Testis (tissue), 3 donors: Measurements from ENCODE around the gene KLRF2. TPM values are rescaled to one million over a fixed set of nuclear protein-coding genes. Genes with fewer than 3 reads are reported as not detected.

Experiments used
- DNase-seq: peaks from one replicate; pipeline ENCODE4 v3.0.0-alpha.2; 2019
- H3K27ac ChIP-seq, 2 donors: fragments of 200-600 bp; sonication (generic); one replicate each; pipeline ENCODE4 v1.5.1; 2019
- H3K27me3 ChIP-seq: fragments of 200-600 bp; sonication (generic); one replicate; pipeline ENCODE4 v1.5.1; 2019
- H3K36me3 ChIP-seq: fragments of 200-600 bp; sonication (generic); one replicate; pipeline ENCODE4 v1.5.1; 2017; ENCODE audit warnings: low read depth; ENCODE audit errors: missing control alignments
- H3K4me1 ChIP-seq: fragments of 200-600 bp; sonication (generic); one replicate; pipeline ENCODE4 v1.5.1; 2019
- H3K4me3 ChIP-seq, 2 donors: fragments of 200-600 bp; sonication (generic); one replicate each; pipeline ENCODE4 v1.5.1; 2017 to 2019
- H3K9me3 ChIP-seq: fragments of 200-600 bp; sonication (generic); one replicate; pipeline ENCODE4 v1.5.1; 2017
- POLR2A ChIP-seq: fragments of 450-650 bp; IDR thresholded peaks from one replicate; pipeline ENCODE4 v1.6.1; 2017; ENCODE audit warnings: antibody characterized with exemption, mild to moderate bottlenecking, moderate library complexity
- WGBS, 2 donors: methylation state at CpG; one replicate each; pipeline ENCODE4 v1.1.5; 2018; 5-methylcytosine and 5-hydroxymethylcytosine counted together
- intact Hi-C: fragments of 100-400 bp; cut with DNase I; formaldehyde crosslinking; loops from one replicate; pipeline ENCODE4 v1.15.1; 2023; ENCODE audit warnings: low total_unique reads
- polyA plus RNA-seq: library from polyadenylated mRNA; stranded (reverse); fragments of 350-450 nt; fragmentation: Illumina TruSeq; extraction: RNeasy Lipid Tissue Mini Kit (QIAGEN cat#74804); gene quantifications from one replicate; pipeline ENCODE4 v1.2.3, GENCODE V29; 2014; ENCODE audit warnings: low read depth, low replicate concordance; ENCODE audit not compliant: insufficient read depth
- total RNA-seq, 2 donors: library from RNA; depleted of rRNA; stranded (reverse); fragments of >200 nt; gene quantifications; one replicate each; pipeline ENCODE4 v1.2.3, GENCODE V29; 2016
- TF ChIP-seq, protein P1 (sequence below), 3 experiments: fragments of 450-650 bp in 2 of 3; fragments of 200-600 bp in 1 of 3; sonication (generic) in 1 of 3; IDR thresholded peaks; one replicate each; pipeline ENCODE4 v1.5.1; 2016 to 2019; ENCODE audit warnings: antibody characterized with exemption in 3 of 3, mild to moderate bottlenecking in 2 of 3, moderate library complexity in 1 of 3

Gene KLRF2
- total and polyA plus RNA-seq, 3 donors from 2014 or later: 0.79 TPM; not detected in 2

DNA sequence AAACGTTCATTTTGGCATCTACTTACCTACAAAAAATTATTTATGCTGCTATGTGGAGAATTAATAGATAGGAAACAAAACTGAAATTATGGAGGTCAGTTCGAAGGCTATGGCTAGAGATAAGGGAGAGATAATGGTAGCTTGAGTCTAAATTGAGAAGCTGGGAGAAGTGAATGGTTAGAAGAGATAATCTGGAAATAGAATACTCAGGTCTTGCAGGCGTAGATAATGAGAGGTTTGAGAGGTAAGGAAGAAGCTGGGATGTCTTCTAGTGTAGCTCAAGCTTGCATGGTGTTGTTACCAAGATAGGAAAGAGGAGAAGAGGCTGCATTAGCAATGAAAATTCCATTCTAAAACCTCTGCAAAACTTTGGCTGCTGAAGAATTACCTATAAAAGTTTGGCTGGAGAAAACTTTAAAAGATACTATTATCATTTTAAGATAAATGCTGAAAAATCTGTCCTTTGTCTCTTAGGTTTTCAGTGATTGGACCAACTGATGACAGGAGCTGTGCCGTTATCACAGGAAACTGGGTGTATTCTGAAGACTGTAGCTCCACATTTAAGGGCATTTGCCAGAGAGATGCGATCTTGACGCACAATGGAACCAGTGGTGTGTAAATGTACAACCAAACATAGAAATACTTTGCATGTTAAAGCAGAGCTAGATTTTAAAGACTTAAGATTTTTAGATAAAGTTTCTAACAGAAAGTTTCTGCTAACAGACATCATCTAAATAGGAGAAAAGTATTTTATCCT, 14.1 kb downstream of the KLRF2 start:
- no peak for DNase-seq
- intact Hi-C loops: no loop called here
- 73% methylated on average over 6 of the region's 6 CpGs for WGBS, 2 donors
- no peak overlapping the region for H3K27ac ChIP-seq
- H3K4me3 ChIP-seq: no peak overlapping the region
- H3K4me1 ChIP-seq: no peaks in the 10 kb centered on the region
- no peaks in the 10 kb centered on the region for H3K27me3 ChIP-seq
- no peaks in the 10 kb centered on the region for H3K36me3 ChIP-seq
- no peak for TF ChIP-seq POLR2A
- TF ChIP-seq, protein P1, sequence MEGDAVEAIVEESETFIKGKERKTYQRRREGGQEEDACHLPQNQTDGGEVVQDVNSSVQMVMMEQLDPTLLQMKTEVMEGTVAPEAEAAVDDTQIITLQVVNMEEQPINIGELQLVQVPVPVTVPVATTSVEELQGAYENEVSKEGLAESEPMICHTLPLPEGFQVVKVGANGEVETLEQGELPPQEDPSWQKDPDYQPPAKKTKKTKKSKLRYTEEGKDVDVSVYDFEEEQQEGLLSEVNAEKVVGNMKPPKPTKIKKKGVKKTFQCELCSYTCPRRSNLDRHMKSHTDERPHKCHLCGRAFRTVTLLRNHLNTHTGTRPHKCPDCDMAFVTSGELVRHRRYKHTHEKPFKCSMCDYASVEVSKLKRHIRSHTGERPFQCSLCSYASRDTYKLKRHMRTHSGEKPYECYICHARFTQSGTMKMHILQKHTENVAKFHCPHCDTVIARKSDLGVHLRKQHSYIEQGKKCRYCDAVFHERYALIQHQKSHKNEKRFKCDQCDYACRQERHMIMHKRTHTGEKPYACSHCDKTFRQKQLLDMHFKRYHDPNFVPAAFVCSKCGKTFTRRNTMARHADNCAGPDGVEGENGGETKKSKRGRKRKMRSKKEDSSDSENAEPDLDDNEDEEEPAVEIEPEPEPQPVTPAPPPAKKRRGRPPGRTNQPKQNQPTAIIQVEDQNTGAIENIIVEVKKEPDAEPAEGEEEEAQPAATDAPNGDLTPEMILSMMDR (IDR thresholded peaks at IDR 0.05): no peak
- no peaks in the 10 kb centered on the region for H3K9me3 ChIP-seq

DNA sequence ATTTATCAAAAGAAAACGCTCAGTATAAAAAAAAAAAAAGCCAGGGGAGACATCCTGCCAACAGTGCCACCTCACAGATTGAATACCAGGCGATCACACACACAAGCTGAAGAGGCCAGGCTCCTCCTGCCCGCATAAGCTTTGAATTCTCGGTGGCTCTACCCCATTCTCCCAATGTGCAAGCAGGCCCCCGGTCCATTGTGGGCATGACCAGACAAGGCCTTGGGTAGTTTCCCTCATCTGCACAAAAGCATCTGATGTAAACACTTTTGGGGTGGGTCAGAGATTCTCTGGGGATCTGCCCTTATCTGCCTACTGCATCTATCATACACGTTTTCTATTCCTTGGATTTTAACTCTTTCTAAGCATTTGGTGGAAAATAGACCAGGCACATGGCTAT, 16.2 kb downstream of the KLRF2 start:
- DNase-seq: no peak
- TF ChIP-seq, protein P1 (IDR thresholded peaks at IDR 0.05): no peak
- TF ChIP-seq POLR2A: no peak
- intact Hi-C loops: no loop called here
- no peak overlapping the region for H3K27ac ChIP-seq
- H3K9me3 ChIP-seq: no peaks in the 10 kb centered on the region
- no peaks in the 10 kb centered on the region for H3K36me3 ChIP-seq
- H3K4me1 ChIP-seq: no peaks in the 10 kb centered on the region
- WGBS, 2 donors: 81 to 83% methylated on average over 6 of the region's 6 CpGs
- no peak overlapping the region for H3K4me3 ChIP-seq
- no peaks in the 10 kb centered on the region for H3K27me3 ChIP-seq

DNA sequence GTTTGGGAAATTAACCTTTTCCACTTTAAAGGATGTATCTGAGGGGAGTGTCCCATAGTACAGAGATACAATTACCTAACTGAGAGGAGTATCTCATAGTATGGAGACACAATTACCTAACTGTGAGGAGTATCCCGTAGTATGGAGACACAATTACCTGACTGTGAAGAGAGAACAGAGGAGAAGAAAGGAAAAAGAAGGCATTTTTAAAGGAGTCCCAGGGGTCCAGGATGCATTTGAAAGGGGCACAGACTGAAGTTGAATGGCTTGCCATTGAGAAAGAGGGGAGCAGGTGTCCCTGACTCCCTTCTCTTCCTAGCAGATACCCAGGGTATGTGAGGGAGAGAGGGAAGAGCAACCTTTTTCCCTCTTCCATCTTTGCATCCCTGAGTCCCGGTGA, 17.9 kb downstream of the KLRF2 start:
- 76 to 78% methylated on average over 2 of the region's 2 CpGs for WGBS, 2 donors
- TF ChIP-seq POLR2A: no peak
- no peak overlapping the region for H3K27ac ChIP-seq
- no peaks in the 10 kb centered on the region for H3K36me3 ChIP-seq
- no peaks in the 10 kb centered on the region for H3K9me3 ChIP-seq
- no peaks in the 10 kb centered on the region for H3K4me1 ChIP-seq
- H3K4me3 ChIP-seq: no peak overlapping the region
- no peak for DNase-seq
- intact Hi-C loops: no loop called here
- H3K27me3 ChIP-seq: no peaks in the 10 kb centered on the region

DNA sequence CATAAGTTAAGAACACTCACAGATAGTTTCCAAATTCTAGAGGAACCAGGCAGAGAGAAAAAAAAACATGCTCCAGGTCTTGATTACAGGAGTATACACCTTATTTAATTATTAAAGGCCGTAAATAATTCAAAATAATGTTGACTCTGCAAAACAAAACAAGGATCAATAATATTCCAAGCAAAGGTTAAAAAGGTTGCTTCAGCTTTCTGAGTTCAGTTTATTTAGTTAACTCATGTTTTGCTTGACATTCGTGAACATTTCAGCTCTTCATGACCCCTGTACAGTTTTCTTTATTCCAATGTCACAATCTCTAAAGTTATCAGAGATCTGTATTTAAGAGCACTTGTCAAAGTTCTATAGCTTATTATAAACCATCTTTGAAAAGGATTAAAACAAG, 19.6 kb downstream of the KLRF2 start:
- no peaks in the 10 kb centered on the region for H3K27me3 ChIP-seq
- no peaks in the 10 kb centered on the region for H3K36me3 ChIP-seq
- 85 to 92% methylated on average over 2 of the region's 2 CpGs for WGBS, 2 donors
- intact Hi-C loops: no loop called here
- H3K4me1 ChIP-seq: no peaks in the 10 kb centered on the region
- no peak for DNase-seq
- H3K9me3 ChIP-seq: no peaks in the 10 kb centered on the region
- H3K27ac ChIP-seq: no peak overlapping the region
- no peak overlapping the region for H3K4me3 ChIP-seq
- TF ChIP-seq, protein P1 (IDR thresholded peaks at IDR 0.05): no peak
- TF ChIP-seq POLR2A: no peak

DNA sequence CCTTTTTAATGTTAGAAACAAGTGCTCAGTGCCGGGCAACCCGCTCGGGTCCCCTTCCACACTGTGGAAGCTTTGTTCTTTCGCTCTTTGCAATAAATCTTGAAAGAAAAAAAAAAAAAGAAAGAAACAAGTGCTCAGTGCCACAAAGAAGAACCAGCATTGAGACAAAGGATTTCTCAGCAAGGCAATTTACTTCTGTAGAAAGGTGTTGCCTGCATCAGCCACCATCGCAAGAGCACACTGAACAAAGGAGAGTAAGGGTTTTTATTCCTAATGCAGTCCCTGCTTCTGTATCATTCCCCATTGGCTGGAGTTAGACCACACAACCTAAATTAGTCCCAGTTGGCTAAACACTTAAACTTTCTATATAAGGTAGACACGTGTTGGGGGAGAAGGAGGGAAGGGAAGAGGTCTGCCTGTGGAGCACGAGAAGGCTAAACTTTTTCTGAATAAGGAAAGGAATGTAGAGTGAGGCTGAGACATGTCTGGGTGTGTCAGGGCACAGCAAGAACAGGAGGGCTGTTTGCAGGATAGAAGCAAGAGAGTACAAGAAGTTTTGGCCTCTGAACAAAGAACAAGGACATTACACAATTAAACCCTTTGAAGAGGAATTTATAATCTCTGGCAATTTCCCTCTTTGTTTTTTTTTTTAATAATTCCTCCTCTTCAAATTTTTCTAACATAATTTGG, 21.4 kb downstream of the KLRF2 start:
- intact Hi-C loops: no loop called here
- Histone ChIP-seq H3K4me1 (no peaks in the 10 kb centered on the region), H3K27ac (no peak overlapping the region), H3K27me3 (no peaks in the 10 kb centered on the region), H3K9me3 (no peaks in the 10 kb centered on the region), H3K4me3 (no peak overlapping the region), H3K36me3 (no peaks in the 10 kb centered on the region)
- no peak for DNase-seq
- TF ChIP-seq, protein P1 (IDR thresholded peaks at IDR 0.05): no peak
- TF ChIP-seq POLR2A: no peak
- 81 to 85% methylated on average over 7 of the region's 7 CpGs for WGBS, 2 donors
